Fibroblast of pulmonary artery (primary cell): Measurements from ENCODE around the gene KLRG1.

ENCODE experiments used
- DNase-seq: peaks from one replicate; pipeline ENCODE4 v3.0.0-alpha.2; 2010; ENCODE audit warnings: low read depth
- H3K4me3 ChIP-seq: replicated peaks from 2 replicates; pipeline ENCODE4 v1.5.1; 2011; ENCODE audit warnings: low read depth, mild to moderate bottlenecking, control low read depth, low read length, moderate library complexity
- CTCF ChIP-seq: IDR thresholded peaks from 2 replicates; pipeline ENCODE4 v1.5.1; 2011; ENCODE audit warnings: mild to moderate bottlenecking, control low read depth, low read length, inconsistent platforms; ENCODE audit errors: missing control alignments

Gene KLRG1

GRCh38 chr12:9027161-9028059 is 38.1 kb downstream of the KLRG1 start:
- no peak for TF ChIP-seq CTCF
- no peak for DNase-seq
- no peak overlapping the region for H3K4me3 ChIP-seq

GRCh38 chr12:9030776-9031175 is 41.4 kb downstream of the KLRG1 start:
- H3K4me3 ChIP-seq: no peak overlapping the region
- DNase-seq: no peak
- TF ChIP-seq CTCF: no peak

GRCh38 chr12:9032202-9032964 is 43.0 kb downstream of the KLRG1 start:
- TF ChIP-seq CTCF: no peak
- no peak for DNase-seq
- no peak overlapping the region for H3K4me3 ChIP-seq

GRCh38 chr12:9033265-9033887 is 44.0 kb downstream of the KLRG1 start:
- TF ChIP-seq CTCF: no peak
- no peak overlapping the region for H3K4me3 ChIP-seq
- no peak for DNase-seq

GRCh38 chr12:9034095-9034494 is 44.7 kb downstream of the KLRG1 start:
- TF ChIP-seq CTCF: no peak
- no peak for DNase-seq
- no peak overlapping the region for H3K4me3 ChIP-seq

GRCh38 chr12:9036227-9036626 is 46.9 kb downstream of the KLRG1 start:
- H3K4me3 ChIP-seq: no peak overlapping the region
- DNase-seq: no peak
- TF ChIP-seq CTCF: no peak
